Stomach smooth muscle (tissue), 2 donors: ENCODE results near the gene RHOF.

ENCODE experiments used
- H3K27ac ChIP-seq: one replicate; pipeline ENCODE4 v1.7.0; 2013; ENCODE audit warnings: mild to moderate bottlenecking, low read length, inconsistent platforms
- H3K27me3 ChIP-seq, 2 donors: one replicate each; pipeline ENCODE4 v1.7.0; 2013; ENCODE audit warnings: low read length in 2 of 2; ENCODE audit not compliant: insufficient read depth in 2 of 2, control insufficient read depth in 1 of 2
- H3K36me3 ChIP-seq, 2 donors: one replicate each; pipeline ENCODE4 v1.7.0; 2013; ENCODE audit warnings: low read length in 2 of 2; ENCODE audit not compliant: control insufficient read depth in 2 of 2, insufficient read depth in 2 of 2
- H3K4me1 ChIP-seq: one replicate; pipeline ENCODE4 v1.7.0; 2013; ENCODE audit warnings: low read length; ENCODE audit not compliant: control insufficient read depth, insufficient read depth
- H3K4me3 ChIP-seq, 2 donors: one replicate each; pipeline ENCODE4 v1.7.0; 2013; ENCODE audit warnings: low read length in 2 of 2
- H3K9ac ChIP-seq, 2 donors: one replicate each; pipeline ENCODE4 v1.7.0; 2013; ENCODE audit warnings: low read length in 2 of 2, mild to moderate bottlenecking in 1 of 2
- H3K9me3 ChIP-seq, 2 donors: one replicate each; pipeline ENCODE4 v1.7.0; 2013; ENCODE audit warnings: low read length in 2 of 2; ENCODE audit not compliant: control insufficient read depth in 2 of 2
- donor health status: healthy.
- donor health status: Pancreatic carcinoma.

The RHOF gene

DNA sequence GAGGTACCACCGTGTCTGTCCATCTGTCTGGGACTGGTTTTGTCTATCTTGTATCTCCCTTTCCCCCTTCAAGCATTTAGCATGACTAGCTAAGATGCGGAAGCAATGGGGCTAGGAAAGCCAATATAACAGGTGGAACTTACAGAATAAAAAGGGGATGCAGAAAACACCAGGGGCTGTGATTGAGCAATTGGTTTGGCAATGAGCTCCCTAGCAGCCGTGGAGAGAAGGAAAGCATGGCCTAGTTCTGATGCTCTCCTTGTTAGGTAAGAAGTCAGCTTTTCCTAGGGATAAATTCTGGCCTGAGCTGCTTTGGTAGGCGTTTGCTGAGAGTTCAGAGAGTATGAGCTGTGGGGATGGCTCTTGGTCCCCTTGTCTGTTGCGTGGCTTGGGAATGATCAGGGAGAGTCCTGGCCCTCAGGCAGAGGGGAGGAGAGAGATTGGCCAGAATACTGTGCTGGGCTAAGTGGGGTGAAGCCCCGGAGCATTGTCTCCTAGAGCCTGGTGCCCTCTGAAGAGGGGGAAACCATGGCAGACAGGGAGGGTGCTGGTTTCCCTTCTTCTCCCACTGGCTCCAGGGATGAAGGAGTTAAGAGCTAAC is 17.4 kb upstream of the RHOF start:
- Histone ChIP-seq H3K4me1 (peaks cover 55% of the 10 kb centered on the region), H3K9me3 (no peaks in the 10 kb centered on the region), H3K36me3 (peaks cover 11 to 34% of the 10 kb centered on the region in 2 donors), H3K27me3 (no peaks in the 10 kb centered on the region), H3K27ac (peak overlapping the region; percentile 58), H3K9ac (no peak overlapping the region), H3K4me3 (peak overlapping the region in 1 of 2 donors; percentile 89)

GRCh38 chr12:121810234-121810817 is 16.8 kb upstream of the RHOF start:
- Histone ChIP-seq H3K4me3 (peak overlapping the region in 1 of 2 donors; percentile 89), H3K9me3 (no peaks in the 10 kb centered on the region), H3K27ac (peak overlapping the region; percentile 58), H3K36me3 (peaks cover 11 to 34% of the 10 kb centered on the region in 2 donors), H3K27me3 (no peaks in the 10 kb centered on the region), H3K9ac (no peak overlapping the region), H3K4me1 (peaks cover 59% of the 10 kb centered on the region)

- H3K36me3 ChIP-seq: peaks cover 10 to 34% of the 10 kb centered on the region in 2 donors
- no peaks in the 10 kb centered on the region for H3K9me3 ChIP-seq
- peaks cover 59% of the 10 kb centered on the region for H3K4me1 ChIP-seq
- H3K27ac ChIP-seq: no peak overlapping the region
- H3K4me3 ChIP-seq: no peak overlapping the region
- H3K9ac ChIP-seq: no peak overlapping the region
- H3K27me3 ChIP-seq: no peaks in the 10 kb centered on the region
Observed at GRCh38 chr12:121809712-121810116, 16.2 kb upstream of the RHOF start.

DNA sequence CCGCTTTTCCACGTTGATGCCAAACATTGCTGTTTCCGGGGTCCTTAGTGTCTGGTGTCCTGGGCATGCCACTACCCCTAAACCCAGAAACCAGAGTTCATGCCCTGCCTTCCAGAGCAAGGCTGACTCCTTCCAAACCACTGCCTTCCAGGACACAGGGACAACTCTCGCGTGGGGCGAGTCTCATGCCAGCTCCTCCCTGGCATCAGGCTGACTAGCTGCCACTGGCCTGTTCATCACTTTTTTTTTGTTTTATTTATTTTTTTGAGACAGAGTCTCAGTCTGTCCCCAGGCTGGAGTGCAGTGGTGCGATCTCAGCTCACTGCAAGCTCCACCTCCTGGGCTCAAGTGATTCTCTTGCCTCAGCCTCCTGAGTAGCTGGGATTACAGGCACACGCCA is 15.1 kb upstream of the RHOF start:
- H3K9ac ChIP-seq: no peak overlapping the region
- no peaks in the 10 kb centered on the region for H3K27me3 ChIP-seq
- no peaks in the 10 kb centered on the region for H3K9me3 ChIP-seq
- peaks cover 58% of the 10 kb centered on the region for H3K4me1 ChIP-seq
- peaks cover 8 to 31% of the 10 kb centered on the region in 2 donors for H3K36me3 ChIP-seq
- no peak overlapping the region for H3K27ac ChIP-seq
- H3K4me3 ChIP-seq: no peak overlapping the region

DNA sequence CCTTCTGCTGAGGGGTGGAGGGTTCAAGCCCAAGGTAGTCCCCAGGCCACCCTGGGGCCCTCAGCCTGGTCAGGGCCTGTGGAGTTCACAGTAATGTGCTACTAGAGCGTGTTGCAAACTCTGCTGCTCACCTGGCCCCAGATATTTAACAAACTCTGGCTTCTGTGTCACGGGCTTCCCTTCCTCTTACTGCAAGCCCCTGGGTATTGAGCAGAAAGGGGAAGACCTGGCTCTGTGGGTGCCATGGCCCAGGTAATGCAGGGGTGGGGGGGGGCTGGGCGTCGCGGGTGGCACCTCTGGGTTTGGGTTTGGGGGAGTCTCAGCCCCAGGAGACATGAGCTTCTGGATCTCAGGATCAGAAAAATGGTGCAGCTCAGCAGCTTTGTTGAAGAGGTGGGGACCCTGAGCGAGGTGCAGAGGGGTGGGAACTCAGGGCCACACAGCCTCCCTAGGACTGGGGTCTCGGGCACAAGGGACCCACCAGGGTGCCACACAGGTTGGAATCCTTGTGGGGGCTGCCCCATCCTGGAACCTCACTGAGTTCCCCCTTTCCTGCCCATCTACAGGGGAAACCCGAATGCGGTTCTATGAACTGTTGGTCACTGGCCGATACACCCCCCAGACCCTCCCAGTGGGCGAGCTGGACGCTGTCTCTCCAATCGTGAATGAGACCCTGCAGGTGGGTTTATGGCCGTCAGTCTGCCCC is 14.3 kb upstream of the RHOF start:
- Histone ChIP-seq H3K27ac (no peak overlapping the region), H3K4me3 (no peak overlapping the region), H3K9me3 (no peaks in the 10 kb centered on the region), H3K27me3 (no peaks in the 10 kb centered on the region), H3K4me1 (peaks cover 52% of the 10 kb centered on the region), H3K9ac (no peak overlapping the region), H3K36me3 (peaks cover 8 to 30% of the 10 kb centered on the region in 2 donors)

GRCh38 chr12:121806546-121807423 is 13.3 kb upstream of the RHOF start:
- peaks cover 8 to 30% of the 10 kb centered on the region in 2 donors for H3K36me3 ChIP-seq
- no peaks in the 10 kb centered on the region for H3K27me3 ChIP-seq
- peaks cover 42% of the 10 kb centered on the region for H3K4me1 ChIP-seq
- peak overlapping the region; percentile 62 to 64 for H3K9ac ChIP-seq
- H3K9me3 ChIP-seq: no peaks in the 10 kb centered on the region
- peak overlapping the region; percentile 70 to 79 for H3K4me3 ChIP-seq
- peak overlapping the region; percentile 37 for H3K27ac ChIP-seq

- Histone ChIP-seq H3K27me3 (no peaks in the 10 kb centered on the region), H3K9me3 (no peaks in the 10 kb centered on the region), H3K4me3 (peak overlapping the region; percentile 70 to 79), H3K4me1 (peaks cover 40% of the 10 kb centered on the region), H3K27ac (peak overlapping the region; percentile 37), H3K36me3 (peaks cover 8 to 29% of the 10 kb centered on the region in 2 donors), H3K9ac (peak overlapping the region; percentile 62 to 64)
Observed at GRCh38 chr12:121806009-121806545, 12.6 kb upstream of the RHOF start.

DNA sequence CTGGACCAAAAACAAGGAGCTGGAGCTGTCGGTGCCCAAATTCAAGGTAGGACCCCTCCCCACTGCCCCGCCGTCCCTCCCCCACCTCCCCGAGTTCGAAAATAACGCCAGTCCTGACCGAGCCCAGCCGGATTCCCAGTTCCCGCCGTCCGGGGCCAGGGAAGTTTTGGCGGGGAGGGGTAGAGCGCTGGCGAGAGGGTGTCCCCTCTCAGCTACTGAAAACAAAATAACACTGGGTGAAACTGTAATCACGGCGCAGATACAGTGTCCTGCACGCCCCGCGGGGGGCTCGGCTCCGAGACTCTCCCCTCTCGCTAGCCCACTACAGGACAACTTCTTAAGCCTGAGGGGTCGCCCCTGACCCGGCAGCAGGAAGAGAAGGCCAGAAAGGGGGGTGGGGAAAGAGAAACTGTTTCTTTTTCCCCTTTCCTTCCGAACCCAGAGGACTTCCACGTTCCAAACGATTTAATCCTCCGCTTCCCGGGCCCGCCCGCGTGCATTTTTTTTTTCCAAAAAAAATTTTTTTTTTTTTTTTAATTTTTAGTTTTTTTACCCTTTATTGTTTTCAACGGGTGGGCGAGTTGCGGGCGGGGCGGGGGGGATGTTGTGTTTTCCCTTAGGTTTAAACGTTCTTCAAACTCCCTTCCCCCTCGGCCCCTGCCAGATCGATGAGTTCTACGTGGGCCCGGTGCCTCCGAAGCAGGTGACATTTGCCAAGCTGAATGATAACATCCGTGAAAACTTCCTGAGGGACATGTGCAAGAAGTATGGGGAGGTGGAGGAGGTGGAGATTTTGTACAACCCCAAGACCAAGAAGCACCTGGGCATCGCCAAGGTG is 11.9 kb upstream of the RHOF start:
- H3K27ac ChIP-seq: peak overlapping the region; percentile 89
- H3K4me3 ChIP-seq: peak overlapping the region; percentile 72 to 79
- H3K9me3 ChIP-seq: no peaks in the 10 kb centered on the region
- H3K27me3 ChIP-seq: no peaks in the 10 kb centered on the region
- peak overlapping the region; percentile 72 to 81 for H3K9ac ChIP-seq
- peaks cover 35% of the 10 kb centered on the region for H3K4me1 ChIP-seq
- peaks cover 3 to 22% of the 10 kb centered on the region in 2 donors for H3K36me3 ChIP-seq

GRCh38 chr12:121804417-121805111 is 11.1 kb upstream of the RHOF start:
- H3K4me1 ChIP-seq: peaks cover 41% of the 10 kb centered on the region
- H3K4me3 ChIP-seq: peak overlapping the region; percentile 72 to 79
- H3K36me3 ChIP-seq: peaks cover 3 to 15% of the 10 kb centered on the region in 2 donors
- no peaks in the 10 kb centered on the region for H3K9me3 ChIP-seq
- H3K27ac ChIP-seq: peak overlapping the region; percentile 89
- H3K27me3 ChIP-seq: no peaks in the 10 kb centered on the region
- H3K9ac ChIP-seq: peak overlapping the region; percentile 72 to 81
